SK-N-SH treated with all-trans-retinoic acid at 6 μM for 48 hours (cell line): Measurements from ENCODE around the gene WBP1L.

ENCODE experiments used
- ESRRG ChIP-seq: fragments of 250-450 bp; sonication (Bioruptor Pico); IDR thresholded peaks from 2 replicates; pipeline ENCODE4 v1.6.1; 2021; ENCODE audit warnings: mild to moderate bottlenecking
- ZC3H10 ChIP-seq: fragments of 250-450 bp; sonication (Bioruptor Pico); IDR thresholded peaks from 2 replicates; pipeline ENCODE4 v1.5.1; 2021; ENCODE audit warnings: mild to moderate bottlenecking, moderate library complexity
- ZFP3 ChIP-seq: fragments of 250-450 bp; sonication (Bioruptor Pico); IDR thresholded peaks from 2 replicates; pipeline ENCODE4 v1.5.0; 2020; ENCODE audit warnings: mild to moderate bottlenecking, moderate library complexity
- TF ChIP-seq, protein P1 (sequence below): fragments of 250-450 bp; sonication (Bioruptor Pico); IDR thresholded peaks from 2 replicates; pipeline ENCODE4 v1.5.1; 2020; ENCODE audit warnings: low read depth, mild to moderate bottlenecking, moderate library complexity

DNA sequence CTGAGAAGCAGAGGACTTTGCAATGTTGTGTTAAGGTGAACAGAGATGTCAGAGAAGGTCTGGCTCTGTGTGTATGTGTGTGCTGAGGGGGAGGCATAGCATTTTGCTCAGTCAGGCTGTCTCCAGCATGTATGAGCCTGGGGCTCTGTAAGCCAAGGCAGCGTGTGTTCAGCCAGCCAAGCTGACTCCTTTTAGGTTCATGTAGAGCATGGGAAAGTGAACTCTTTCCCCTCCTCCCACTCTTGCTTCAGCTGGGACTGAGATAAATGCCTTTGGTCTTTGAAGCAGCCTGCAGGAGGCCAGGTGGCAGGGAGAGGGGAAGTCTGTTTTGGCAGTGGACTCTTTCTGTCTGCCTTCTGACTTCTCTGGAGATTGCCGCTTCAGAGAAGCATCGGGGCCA is 25.5 kb upstream of the WBP1L start:
- no peak for TF ChIP-seq ZC3H10 (CRISPR knock-in tag)
- TF ChIP-seq ZFP3 (CRISPR knock-in tag), result no peak
- TF ChIP-seq, protein P1, sequence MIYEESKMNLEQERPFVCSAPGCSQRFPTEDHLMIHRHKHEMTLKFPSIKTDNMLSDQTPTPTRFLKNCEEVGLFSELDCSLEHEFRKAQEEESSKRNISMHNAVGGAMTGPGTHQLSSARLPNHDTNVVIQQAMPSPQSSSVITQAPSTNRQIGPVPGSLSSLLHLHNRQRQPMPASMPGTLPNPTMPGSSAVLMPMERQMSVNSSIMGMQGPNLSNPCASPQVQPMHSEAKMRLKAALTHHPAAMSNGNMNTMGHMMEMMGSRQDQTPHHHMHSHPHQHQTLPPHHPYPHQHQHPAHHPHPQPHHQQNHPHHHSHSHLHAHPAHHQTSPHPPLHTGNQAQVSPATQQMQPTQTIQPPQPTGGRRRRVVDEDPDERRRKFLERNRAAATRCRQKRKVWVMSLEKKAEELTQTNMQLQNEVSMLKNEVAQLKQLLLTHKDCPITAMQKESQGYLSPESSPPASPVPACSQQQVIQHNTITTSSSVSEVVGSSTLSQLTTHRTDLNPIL (CRISPR knock-in tag), result no peak
- no peak for TF ChIP-seq ESRRG
